Sigmoid colon (tissue), 7 donors: Measurements from ENCODE around the gene ZBED4. TPM values are rescaled to one million over a fixed set of nuclear protein-coding genes. Genes with fewer than 3 reads are reported as not detected.
A peak's percentile ranks its signal among the peaks of the same experiment; 100 is the strongest.

Experiments
- DNase-seq: peaks from one replicate; pipeline ENCODE4 v3.0.0-alpha.2; 2019
- H3K27ac ChIP-seq, 4 donors: fragments of 200-600 bp; sonication (generic); one replicate each; pipeline ENCODE4 v1.5.1; 2016 to 2019; ENCODE audit warnings: mild to moderate bottlenecking in 1 of 4
- H3K27me3 ChIP-seq, 3 donors: fragments of 200-600 bp; sonication (generic); one replicate each; pipeline ENCODE4 v1.5.1; 2019; ENCODE audit warnings: mild to moderate bottlenecking in 1 of 3
- H3K36me3 ChIP-seq, 4 donors: fragments of 200-600 bp; sonication (generic); one replicate each; pipeline ENCODE4 v1.5.1; 2016 to 2019
- H3K4me1 ChIP-seq, 4 donors: fragments of 200-600 bp; sonication (generic); one replicate each; pipeline ENCODE4 v1.5.1; 2017 to 2019
- H3K4me3 ChIP-seq, 4 donors: fragments of 200-600 bp; sonication (generic); one replicate each; pipeline ENCODE4 v1.5.1; 2017 to 2019; ENCODE audit warnings: mild to moderate bottlenecking in 2 of 4, moderate library complexity in 1 of 4
- H3K9me3 ChIP-seq, 4 donors: fragments of 200-600 bp in 3 of 4; sonication (generic) in 3 of 4; one replicate each; pipeline versions ENCODE4 v1.5.1 to v1.6.1; 2013 to 2019
- EP300 ChIP-seq, 4 donors: sonication (generic); formaldehyde crosslinking; IDR thresholded peaks; one replicate each; pipeline ENCODE4 v1.6.1; 2017; ENCODE audit warnings: antibody characterized with exemption in 4 of 4
- POLR2A ChIP-seq, 2 donors: fragments of 450-650 bp; IDR thresholded peaks; one replicate each; pipeline ENCODE4 v1.6.1; 2016; ENCODE audit warnings: antibody characterized with exemption in 2 of 2, mild to moderate bottlenecking in 2 of 2, moderate library complexity in 2 of 2
- POLR2AphosphoS5 ChIP-seq, 4 donors: sonication (generic); formaldehyde crosslinking; IDR thresholded peaks; one replicate each; pipeline ENCODE4 v1.6.1; 2017; ENCODE audit warnings: antibody characterized with exemption in 4 of 4
- WGBS, 2 donors: extraction: QIAGEN DNeasy Blood & Tissue Kit; methylation state at CpG; one replicate each; pipeline ENCODE4 v1.1.7; 2013; 5-methylcytosine and 5-hydroxymethylcytosine counted together
- intact Hi-C: fragments of 100-400 bp; cut with DNase I; formaldehyde crosslinking; loops from one replicate; pipeline ENCODE4 v1.15.1; 2023
- polyA plus RNA-seq, 3 donors: library from polyadenylated mRNA; stranded (reverse); fragments of 200-250 nt; gene quantifications; one replicate each; pipeline ENCODE4 v1.2.3, GENCODE V29; 2013
- total RNA-seq, 4 donors: library from RNA; depleted of rRNA; stranded (reverse); fragments of >200 nt; gene quantifications; one replicate each; pipeline ENCODE4 v1.1.0, GENCODE V29; 2016
- TF ChIP-seq, protein P1 (sequence below), 4 experiments: fragments of 450-650 bp in 3 of 4; fragments of 200-600 bp in 1 of 4; IDR thresholded peaks; one replicate each; pipeline ENCODE4 v1.5.1; 2016 to 2019; ENCODE audit warnings: antibody characterized with exemption in 4 of 4, mild to moderate bottlenecking in 3 of 4, moderate library complexity in 2 of 4
- donor health status: healthy with polysubstance abuse.
- donor health status: Bipolar disorder and iron deficiency.
- donor health status: healthy.

Gene ZBED4
- total and polyA plus RNA-seq, 7 donors: 2.4 to 10.5 (median 4.6) TPM

DNA sequence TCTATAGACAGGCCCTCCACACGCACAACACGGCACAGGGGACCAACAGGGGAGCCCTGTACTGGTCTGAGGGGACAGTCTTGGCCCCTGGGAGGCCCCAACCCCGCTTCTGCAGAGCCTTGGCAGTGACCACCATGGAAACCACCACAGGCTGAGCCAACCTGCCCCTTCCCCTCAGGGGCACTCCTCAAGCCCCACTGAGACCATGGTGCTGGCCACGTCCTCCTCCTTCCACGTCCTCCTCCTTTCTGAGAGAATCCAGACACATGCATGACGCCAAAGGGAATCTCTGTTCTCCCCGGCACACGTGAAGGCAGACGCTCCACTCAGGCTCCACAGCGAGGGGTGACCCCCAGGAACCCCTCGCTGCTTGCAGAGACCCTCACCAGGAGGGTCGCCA is 28.7 kb upstream of the ZBED4 start:
- peak overlapping the region in 3 of 4 donors; percentile 86 to 98 (median 92) for H3K27ac ChIP-seq
- TF ChIP-seq POLR2A (IDR thresholded peaks at IDR 0.05): no peak
- TF ChIP-seq POLR2AphosphoS5 (IDR thresholded peaks at IDR 0.05): peak in 1 of 4 donors; percentile 31
- TF ChIP-seq, protein P1, sequence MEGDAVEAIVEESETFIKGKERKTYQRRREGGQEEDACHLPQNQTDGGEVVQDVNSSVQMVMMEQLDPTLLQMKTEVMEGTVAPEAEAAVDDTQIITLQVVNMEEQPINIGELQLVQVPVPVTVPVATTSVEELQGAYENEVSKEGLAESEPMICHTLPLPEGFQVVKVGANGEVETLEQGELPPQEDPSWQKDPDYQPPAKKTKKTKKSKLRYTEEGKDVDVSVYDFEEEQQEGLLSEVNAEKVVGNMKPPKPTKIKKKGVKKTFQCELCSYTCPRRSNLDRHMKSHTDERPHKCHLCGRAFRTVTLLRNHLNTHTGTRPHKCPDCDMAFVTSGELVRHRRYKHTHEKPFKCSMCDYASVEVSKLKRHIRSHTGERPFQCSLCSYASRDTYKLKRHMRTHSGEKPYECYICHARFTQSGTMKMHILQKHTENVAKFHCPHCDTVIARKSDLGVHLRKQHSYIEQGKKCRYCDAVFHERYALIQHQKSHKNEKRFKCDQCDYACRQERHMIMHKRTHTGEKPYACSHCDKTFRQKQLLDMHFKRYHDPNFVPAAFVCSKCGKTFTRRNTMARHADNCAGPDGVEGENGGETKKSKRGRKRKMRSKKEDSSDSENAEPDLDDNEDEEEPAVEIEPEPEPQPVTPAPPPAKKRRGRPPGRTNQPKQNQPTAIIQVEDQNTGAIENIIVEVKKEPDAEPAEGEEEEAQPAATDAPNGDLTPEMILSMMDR (IDR thresholded peaks at IDR 0.05): no peak
- no peak for TF ChIP-seq EP300 (IDR thresholded peaks at IDR 0.05)
- no peaks in the 10 kb centered on the region for H3K9me3 ChIP-seq
- peak overlapping the region in 1 of 4 donors; percentile 67 for H3K4me3 ChIP-seq
- WGBS, 2 donors: 91 to 94% methylated on average over 12 of the region's 12 CpGs
- H3K36me3 ChIP-seq: peaks cover 14 to 39% (median 33%) of the 10 kb centered on the region in 4 donors
- H3K4me1 ChIP-seq: peaks cover 0 to 73% (median 63%) of the 10 kb centered on the region in 4 donors
- H3K27me3 ChIP-seq: no peaks in the 10 kb centered on the region
- no peak for DNase-seq
- intact Hi-C loops: loop anchor here (5.0 kb wide), 2 partner anchors 33 to 137 kb away; partner anchors contain the start of gene PIM3

DNA sequence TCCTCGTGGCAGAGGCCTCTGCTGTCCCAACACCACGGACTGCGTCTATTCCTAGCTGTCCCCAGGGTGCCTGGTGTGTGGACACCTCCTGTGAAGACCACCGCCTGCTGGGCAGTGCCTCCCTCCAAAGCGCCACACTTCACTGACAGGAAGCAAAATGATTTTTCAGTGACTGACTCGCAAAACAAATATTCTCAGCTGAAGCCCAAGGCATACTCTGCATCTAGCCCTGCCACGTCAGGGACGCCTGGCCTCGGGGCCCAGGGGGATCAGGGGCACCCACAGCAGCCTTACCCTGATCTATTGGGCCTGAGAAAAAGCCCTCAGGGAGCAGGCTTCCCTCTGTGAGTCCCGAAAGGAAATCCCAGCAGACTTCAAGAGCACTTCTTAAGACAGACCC is 28.2 kb upstream of the ZBED4 start:
- H3K36me3 ChIP-seq: peaks cover 14 to 34% (median 28%) of the 10 kb centered on the region in 4 donors
- TF ChIP-seq, protein P1 (IDR thresholded peaks at IDR 0.05): no peak
- TF ChIP-seq POLR2A (IDR thresholded peaks at IDR 0.05) (no peak), POLR2AphosphoS5 (IDR thresholded peaks at IDR 0.05) (no peak), EP300 (IDR thresholded peaks at IDR 0.05) (no peak)
- H3K4me1 ChIP-seq: peaks cover 0 to 68% (median 58%) of the 10 kb centered on the region in 4 donors
- DNase-seq: no peak
- intact Hi-C loops: loop anchor here (5.0 kb wide), 2 partner anchors 33 to 137 kb away; partner anchors contain the start of gene PIM3
- H3K27me3 ChIP-seq: no peaks in the 10 kb centered on the region
- peak overlapping the region in 3 of 4 donors; percentile 86 to 98 (median 92) for H3K27ac ChIP-seq
- 67 to 71% methylated on average over 10 of the region's 10 CpGs for WGBS, 2 donors
- no peaks in the 10 kb centered on the region for H3K9me3 ChIP-seq
- H3K4me3 ChIP-seq: peak overlapping the region in 3 of 4 donors; percentile 67 to 83 (median 81)

DNA sequence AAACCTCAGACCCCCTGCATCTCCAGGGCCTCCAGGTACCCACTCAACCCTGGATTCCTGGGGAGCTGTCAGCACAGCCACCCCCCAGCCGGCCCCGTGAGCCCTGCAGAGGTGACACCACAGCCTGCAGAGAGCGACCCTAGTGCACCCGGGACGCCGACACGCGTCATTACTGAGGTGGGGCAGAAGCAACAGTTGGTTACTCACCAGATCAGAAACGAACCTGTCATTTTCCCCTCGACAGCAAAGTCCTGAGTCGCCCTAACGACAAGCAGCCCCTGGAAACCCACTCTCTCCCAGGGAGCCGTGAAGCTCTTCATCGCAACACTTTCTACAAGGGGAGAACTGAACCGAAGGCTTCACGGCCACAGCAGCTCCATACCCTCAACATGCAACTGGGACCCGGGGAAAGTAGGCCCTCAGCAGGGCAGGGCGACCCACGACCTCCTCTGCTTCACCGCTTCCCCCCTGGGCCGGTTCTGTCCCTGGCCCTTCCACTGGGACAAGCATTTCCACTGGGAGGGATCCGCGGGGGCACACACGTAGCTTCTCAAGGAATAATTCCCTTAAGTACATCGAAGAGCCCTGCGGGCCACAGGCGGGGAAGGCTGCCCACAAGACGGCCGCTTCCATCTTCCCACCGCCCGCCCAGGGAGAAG is 27.6 kb upstream of the ZBED4 start:
- 6 to 15% methylated on average over 31 of the region's 31 CpGs for WGBS, 2 donors
- peak overlapping the region; percentile 67 to 83 (median 74) for H3K4me3 ChIP-seq

DNA sequence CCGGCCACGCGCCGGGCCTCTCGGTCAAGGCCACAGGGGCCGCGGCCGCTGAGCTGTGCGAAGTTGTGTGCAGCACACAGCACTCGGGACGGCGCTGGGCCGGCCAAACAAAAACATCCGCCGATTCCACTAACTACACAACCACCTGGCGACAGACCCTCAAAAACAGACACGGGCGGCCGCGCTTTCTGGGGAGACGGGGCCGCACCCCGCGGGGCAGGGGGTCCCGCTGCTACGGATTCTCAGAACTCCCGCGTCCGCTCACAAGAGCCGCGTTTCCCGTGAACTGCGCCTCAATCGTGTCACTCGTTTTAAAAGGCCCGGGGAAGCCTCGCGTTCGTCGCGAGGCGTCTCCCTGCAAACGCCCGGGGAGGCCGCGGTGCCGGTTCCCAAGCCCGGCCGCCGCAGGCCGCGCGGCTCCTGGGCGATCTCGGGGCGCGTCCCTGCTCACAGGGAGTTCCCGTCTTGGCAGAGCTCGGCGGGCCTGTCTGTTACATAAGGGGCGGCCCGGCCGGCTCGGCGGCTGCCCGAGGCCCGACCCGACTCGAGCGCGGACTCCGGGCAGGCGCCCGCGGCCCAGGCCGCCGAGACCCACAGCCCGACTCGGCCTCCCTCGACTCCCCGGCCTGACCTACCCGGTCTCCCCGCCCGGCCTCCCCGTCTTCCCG is 26.9 kb upstream of the ZBED4 start:
- peaks cover 14 to 23% (median 18%) of the 10 kb centered on the region in 4 donors for H3K36me3 ChIP-seq
- peaks cover 0 to 55% (median 45%) of the 10 kb centered on the region in 4 donors for H3K4me1 ChIP-seq
- H3K27ac ChIP-seq: peak overlapping the region; percentile 86 to 98 (median 90)
- DNase-seq: peak; percentile 82
- TF ChIP-seq EP300 (IDR thresholded peaks at IDR 0.05) (no peak), POLR2A (IDR thresholded peaks at IDR 0.05) (no peak), POLR2AphosphoS5 (IDR thresholded peaks at IDR 0.05) (no peak)
- TF ChIP-seq, protein P1 (IDR thresholded peaks at IDR 0.05): no peak
- WGBS, 2 donors: 0 to 1% methylated on average over 86 of the region's 86 CpGs
- H3K9me3 ChIP-seq: no peaks in the 10 kb centered on the region
- no peaks in the 10 kb centered on the region for H3K27me3 ChIP-seq
- H3K4me3 ChIP-seq: peak overlapping the region; percentile 67 to 83 (median 74)
- intact Hi-C loops: loop anchor here (5.0 kb wide), 2 partner anchors 34 to 136 kb away; partner anchors contain the start of gene PIM3

More for the DNA sequence above, 27.6 kb upstream of the ZBED4 start:
- Histone ChIP-seq H3K4me1 (peaks cover 0 to 61% (median 52%) of the 10 kb centered on the region in 4 donors), H3K36me3 (peaks cover 14 to 30% (median 22%) of the 10 kb centered on the region in 4 donors), H3K27me3 (no peaks in the 10 kb centered on the region), H3K27ac (peak overlapping the region; percentile 86 to 98 (median 90)), H3K9me3 (no peaks in the 10 kb centered on the region)
- TF ChIP-seq POLR2AphosphoS5 (IDR thresholded peaks at IDR 0.05) (no peak), POLR2A (IDR thresholded peaks at IDR 0.05) (no peak), EP300 (IDR thresholded peaks at IDR 0.05) (no peak)
- TF ChIP-seq, protein P1 (IDR thresholded peaks at IDR 0.05): no peak
- no peak for DNase-seq
- intact Hi-C loops: loop anchor here (5.0 kb wide), 2 partner anchors 34 to 136 kb away; partner anchors contain the start of gene PIM3
